Thoracic aorta (tissue), 2 donors: Measurements from ENCODE around the gene SLC8A1. TPM values are rescaled to one million over a fixed set of nuclear protein-coding genes. Genes with fewer than 3 reads are reported as not detected.

Source experiments
- ATAC-seq: fragments of 150-250 bp; one replicate; pipeline ENCODE4 v1.8.0; 2017; ENCODE audit warnings: low read depth; ENCODE audit not compliant: insufficient number of reproducible peaks, low FRiP score
- DNase-seq: peaks from one replicate; pipeline ENCODE4 v3.0.0-alpha.2; 2020; ENCODE audit warnings: low spot score
- H3K27ac ChIP-seq, 2 donors: fragments of 200-600 bp; sonication (generic); 1 replicate in 1 of 2; 2 replicates in 1 of 2; pipeline ENCODE4 v1.5.1; 2016; ENCODE audit warnings: mild to moderate bottlenecking in 2 of 2, moderate library complexity in 2 of 2
- H3K27me3 ChIP-seq: fragments of 200-600 bp; sonication (generic); replicated peaks from 2 replicates; pipeline ENCODE4 v1.6.0; 2016; ENCODE audit warnings: mild to moderate bottlenecking; ENCODE audit not compliant: insufficient read depth
- H3K36me3 ChIP-seq: fragments of 200-600 bp; sonication (generic); one replicate; pipeline ENCODE4 v1.5.1; 2016
- H3K4me1 ChIP-seq, 2 donors: fragments of 200-600 bp; sonication (generic); 1 replicate in 1 of 2; 2 replicates in 1 of 2; pipeline versions ENCODE4 v1.5.1 to v1.6.0; 2016; ENCODE audit warnings: low read depth in 2 of 2, mild to moderate bottlenecking in 1 of 2; ENCODE audit not compliant: control insufficient read depth in 1 of 2
- H3K4me3 ChIP-seq: fragments of 200-600 bp; sonication (generic); 2 replicates; pipeline ENCODE4 v1.5.1; 2016; ENCODE audit warnings: mild to moderate bottlenecking
- H3K9me3 ChIP-seq: fragments of 200-600 bp; sonication (generic); 2 replicates; pipeline ENCODE4 v1.5.1; 2016
- total RNA-seq, 2 donors: library from RNA; depleted of rRNA; stranded (reverse); fragments of >200 nt; gene quantifications; one replicate each; pipeline versions ENCODE4 v1.1.0 to v1.2.3, GENCODE V29; 2016
- TF ChIP-seq, protein P1 (sequence below): fragments of 200-600 bp; sonication (generic); IDR thresholded peaks from one replicate; pipeline ENCODE4 v1.5.1; 2019; ENCODE audit warnings: antibody characterized with exemption

The SLC8A1 gene
- total RNA-seq, 2 donors from 2014 or later = 13.7 to 31.2 TPM

DNA sequence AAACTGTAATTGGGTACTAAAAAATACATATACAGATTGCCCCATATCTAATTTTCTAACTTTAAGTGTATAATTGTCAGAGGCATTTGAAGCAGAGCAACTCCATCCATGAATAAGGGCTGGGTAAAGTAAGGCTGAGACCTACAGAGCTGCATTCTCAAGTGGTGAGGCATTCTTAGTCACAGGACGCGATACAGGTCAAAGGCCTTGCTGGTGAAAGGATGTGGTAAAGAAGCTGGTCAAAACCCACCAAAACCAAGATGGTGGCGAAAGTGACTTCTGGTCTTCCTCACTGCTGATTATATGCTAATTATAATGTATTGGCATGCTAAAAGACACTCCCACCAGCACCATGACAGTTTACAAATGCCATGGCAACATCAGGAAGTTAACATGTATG, 50.0 kb downstream of the SLC8A1 start:
- Histone ChIP-seq H3K36me3 (no peaks in the 10 kb centered on the region), H3K9me3 (no peaks in the 10 kb centered on the region), H3K27ac (no peak overlapping the region), H3K4me1 (peaks cover 5 to 31% of the 10 kb centered on the region in 2 donors), H3K4me3 (no peak overlapping the region), H3K27me3 (no peaks in the 10 kb centered on the region)
- DNase-seq = no peak
- no peak for ATAC-seq
- TF ChIP-seq, protein P1, sequence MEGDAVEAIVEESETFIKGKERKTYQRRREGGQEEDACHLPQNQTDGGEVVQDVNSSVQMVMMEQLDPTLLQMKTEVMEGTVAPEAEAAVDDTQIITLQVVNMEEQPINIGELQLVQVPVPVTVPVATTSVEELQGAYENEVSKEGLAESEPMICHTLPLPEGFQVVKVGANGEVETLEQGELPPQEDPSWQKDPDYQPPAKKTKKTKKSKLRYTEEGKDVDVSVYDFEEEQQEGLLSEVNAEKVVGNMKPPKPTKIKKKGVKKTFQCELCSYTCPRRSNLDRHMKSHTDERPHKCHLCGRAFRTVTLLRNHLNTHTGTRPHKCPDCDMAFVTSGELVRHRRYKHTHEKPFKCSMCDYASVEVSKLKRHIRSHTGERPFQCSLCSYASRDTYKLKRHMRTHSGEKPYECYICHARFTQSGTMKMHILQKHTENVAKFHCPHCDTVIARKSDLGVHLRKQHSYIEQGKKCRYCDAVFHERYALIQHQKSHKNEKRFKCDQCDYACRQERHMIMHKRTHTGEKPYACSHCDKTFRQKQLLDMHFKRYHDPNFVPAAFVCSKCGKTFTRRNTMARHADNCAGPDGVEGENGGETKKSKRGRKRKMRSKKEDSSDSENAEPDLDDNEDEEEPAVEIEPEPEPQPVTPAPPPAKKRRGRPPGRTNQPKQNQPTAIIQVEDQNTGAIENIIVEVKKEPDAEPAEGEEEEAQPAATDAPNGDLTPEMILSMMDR = no peak

DNA sequence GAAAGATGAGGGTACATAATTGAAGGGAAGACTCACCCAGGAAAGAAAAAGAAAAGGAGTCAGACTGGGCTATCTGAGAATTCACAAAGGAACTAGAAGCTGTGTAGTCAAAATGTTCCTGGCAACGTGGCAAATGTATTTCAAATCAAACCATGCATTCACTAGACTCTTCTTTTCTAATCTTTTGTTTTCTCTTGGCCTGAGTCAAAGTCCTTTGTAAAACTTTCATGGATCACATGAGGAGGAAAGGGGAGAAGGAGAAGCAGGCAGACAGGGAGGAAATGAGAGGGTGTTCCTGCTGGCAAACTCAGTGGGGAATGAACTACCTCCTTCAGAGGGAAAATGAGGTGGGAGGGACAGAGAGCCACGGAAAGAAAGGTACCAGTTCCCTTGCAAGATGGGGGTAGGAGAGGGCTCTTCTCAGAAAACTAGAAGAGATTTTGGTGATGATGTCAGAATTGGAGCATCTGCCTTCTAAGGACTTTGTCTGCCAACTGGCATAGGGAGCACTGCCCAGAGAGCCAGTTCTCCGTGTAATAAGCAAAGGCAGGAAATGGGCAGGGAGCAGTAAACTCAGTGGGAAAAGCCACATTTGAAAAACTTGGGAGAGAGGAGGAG, 51.4 kb downstream of the SLC8A1 start:
- TF ChIP-seq, protein P1 = no peak
- Histone ChIP-seq H3K27ac (no peak overlapping the region), H3K9me3 (no peaks in the 10 kb centered on the region), H3K27me3 (no peaks in the 10 kb centered on the region), H3K4me1 (peaks cover 5 to 40% of the 10 kb centered on the region in 2 donors), H3K36me3 (no peaks in the 10 kb centered on the region), H3K4me3 (peak overlapping the region; percentile 32)
- no peak for ATAC-seq
- DNase-seq = no peak

DNA sequence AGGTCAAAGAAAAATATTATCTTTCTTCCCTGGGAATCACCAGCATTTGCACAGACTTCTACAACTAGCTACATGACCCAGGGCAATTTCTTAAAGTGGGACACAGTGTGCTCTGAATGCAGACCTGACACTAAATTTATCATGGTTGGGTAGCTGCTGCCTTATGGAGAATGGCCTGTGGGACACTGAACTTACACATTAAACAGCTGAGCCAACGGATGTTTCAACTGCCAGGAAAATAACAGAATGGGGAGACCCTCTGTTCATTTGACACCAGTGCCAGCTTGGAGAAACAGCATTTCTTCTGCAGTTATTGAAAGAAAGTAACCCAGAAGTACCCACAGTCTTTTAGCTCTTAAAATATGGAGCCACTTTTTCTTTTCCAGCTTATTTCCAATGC, 54.1 kb downstream of the SLC8A1 start:
- Histone ChIP-seq H3K27me3 (no peaks in the 10 kb centered on the region), H3K9me3 (no peaks in the 10 kb centered on the region), H3K36me3 (no peaks in the 10 kb centered on the region), H3K27ac (no peak overlapping the region), H3K4me3 (no peak overlapping the region), H3K4me1 (peaks cover 3 to 45% of the 10 kb centered on the region in 2 donors)
- ATAC-seq (no peak), DNase-seq (no peak)
- TF ChIP-seq, protein P1 = no peak

DNA sequence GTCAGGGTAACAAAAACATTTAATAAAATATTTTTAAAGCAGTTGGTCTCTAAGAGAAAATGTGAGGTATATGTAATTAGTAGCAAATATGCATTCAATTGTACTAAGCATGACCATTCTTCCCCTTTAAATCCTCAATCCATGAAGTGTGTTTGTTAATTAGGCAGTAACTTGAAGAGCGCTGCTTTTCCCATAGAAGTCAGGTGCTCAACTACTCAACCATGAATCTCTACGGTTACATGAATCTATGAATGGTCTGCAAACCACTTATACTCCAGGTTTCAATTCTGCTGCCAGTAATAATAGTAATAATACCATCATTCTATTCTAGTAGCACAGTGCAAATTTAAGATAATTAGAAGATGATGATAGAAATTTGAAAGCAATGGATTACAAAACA, 55.8 kb downstream of the SLC8A1 start:
- Histone ChIP-seq H3K36me3 (no peaks in the 10 kb centered on the region), H3K4me1 (peaks cover 1 to 44% of the 10 kb centered on the region in 2 donors), H3K27ac (no peak overlapping the region), H3K4me3 (no peak overlapping the region), H3K9me3 (no peaks in the 10 kb centered on the region), H3K27me3 (no peaks in the 10 kb centered on the region)
- TF ChIP-seq, protein P1 = no peak
- DNase-seq = no peak
- no peak for ATAC-seq

DNA sequence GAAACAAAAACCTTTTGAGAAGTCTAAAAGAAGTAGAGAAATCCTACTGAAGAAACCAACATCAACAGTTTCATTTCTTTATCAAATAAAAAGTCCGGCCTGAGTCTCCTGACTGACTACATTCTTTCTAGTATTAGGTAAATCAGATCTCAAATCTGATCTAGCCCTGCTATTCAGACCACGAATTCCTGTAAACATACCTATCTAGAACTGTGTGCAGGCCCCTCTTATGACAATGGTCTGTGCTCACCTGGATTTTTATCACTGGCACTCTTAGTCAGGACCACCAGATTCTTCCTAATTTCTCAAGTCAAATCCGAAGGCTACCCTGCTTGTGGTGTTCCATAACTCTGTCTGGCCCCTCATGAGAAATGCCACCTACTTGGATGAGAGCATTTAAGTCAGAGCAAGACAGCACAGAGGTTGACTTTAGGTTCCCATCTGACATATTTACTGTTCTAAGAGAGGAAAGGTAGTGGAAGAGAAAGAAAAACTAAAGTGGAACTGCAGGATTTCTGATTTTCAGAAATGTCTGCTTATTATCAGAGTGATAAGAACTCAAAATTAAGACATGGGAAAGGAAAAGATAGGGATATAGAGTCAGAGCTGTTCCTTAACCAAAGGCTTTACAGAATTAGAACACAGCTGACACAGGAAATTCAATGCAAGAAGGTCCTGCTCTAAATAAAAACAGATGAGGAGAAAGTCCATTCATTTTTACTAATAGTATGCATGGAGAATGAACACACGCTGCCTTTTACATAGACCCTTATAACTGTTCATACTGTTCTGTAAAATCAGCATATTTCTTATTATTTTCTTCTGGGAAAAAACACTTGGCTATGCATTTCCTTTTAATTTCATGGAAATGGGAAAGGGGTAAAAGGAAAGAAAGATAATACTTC, 56.5 kb downstream of the SLC8A1 start:
- Histone ChIP-seq H3K4me1 (peaks cover 0 to 37% of the 10 kb centered on the region in 2 donors), H3K36me3 (no peaks in the 10 kb centered on the region), H3K27ac (peak overlapping the region; percentile 0 to 32), H3K27me3 (no peaks in the 10 kb centered on the region), H3K4me3 (no peak overlapping the region), H3K9me3 (no peaks in the 10 kb centered on the region)
- ATAC-seq = no peak
- DNase-seq = no peak
- TF ChIP-seq, protein P1 = no peak
